WTC11 (cell line): Measurements from ENCODE around the gene ADGRV1. TPM values are rescaled to one million over a fixed set of nuclear protein-coding genes. Genes with fewer than 3 reads are reported as not detected.
"Not testable (repeated sequence)": the region's sequence is repeated elsewhere in the genome, so short reads cannot be mapped to it uniquely, and the experiment has no call there.

Experiments
- ATAC-seq: fragments of 200-7000 bp; cut with Tn5 transposase; 2 replicates; pipeline ENCODE4 v1.10.0; 2021; ENCODE audit warnings: mild to moderate bottlenecking, moderate library complexity
- CTCF ChIA-PET: fragments of 300-600 bp; sonication (Branson Sonifier 250); formaldehyde crosslinking; loops from one replicate; lab custom pipeline; 2021; ENCODE audit warnings: antibody characterized with exemption; lab: Charles Lee
- POLR2A ChIA-PET: fragments of 350-600 bp; sonication (Branson Sonifier 250); formaldehyde crosslinking; loops from one replicate; lab custom pipeline; 2021; ENCODE audit warnings: antibody characterized with exemption; lab: Charles Lee
- DNase-seq: peaks from one replicate; pipeline ENCODE4 v3.0.0; 2021; ENCODE audit warnings: low spot score
- H3K27ac Mint-ChIP-seq: 2 replicates; pipeline ENCODE4 v1.8.0; 2021; ENCODE audit warnings: mixed read lengths
- H3K27me3 Mint-ChIP-seq: 2 replicates; pipeline ENCODE4 v1.8.0; 2021; ENCODE audit warnings: low read depth, mild to moderate bottlenecking, moderate library complexity, mixed read lengths
- H3K36me3 Mint-ChIP-seq: 2 replicates; pipeline ENCODE4 v1.8.0; 2021; ENCODE audit warnings: mixed read lengths
- H3K4me1 Mint-ChIP-seq: 2 replicates; pipeline ENCODE4 v1.8.0; 2022; ENCODE audit warnings: mixed read lengths
- H3K4me3 Mint-ChIP-seq: 2 replicates; pipeline ENCODE4 v1.8.0; 2021; ENCODE audit warnings: mild to moderate bottlenecking, moderate library complexity, mixed read lengths
- H3K9me3 Mint-ChIP-seq: 2 replicates; pipeline ENCODE4 v1.8.0; 2021; ENCODE audit warnings: mixed read lengths
- CTCF ChIP-seq: fragments of 200-600 bp; IDR thresholded peaks from 2 replicates; pipeline ENCODE4 v1.8.0; 2022; ENCODE audit warnings: antibody characterized with exemption
- ETV6 ChIP-seq: sonication (generic); formaldehyde crosslinking; IDR thresholded peaks from 2 replicates; pipeline ENCODE4 v1.8.1; 2022; ENCODE audit warnings: mild to moderate bottlenecking, missing genetic modification reagents
- FOXP1 ChIP-seq: sonication (generic); formaldehyde crosslinking; IDR thresholded peaks from 2 replicates; pipeline ENCODE4 v1.8.0; 2022; ENCODE audit warnings: missing genetic modification reagents, mild to moderate bottlenecking, moderate library complexity, borderline replicate concordance
- SMAD4 ChIP-seq: sonication (generic); formaldehyde crosslinking; IDR thresholded peaks from 2 replicates; pipeline ENCODE4 v1.8.0; 2022; ENCODE audit warnings: mild to moderate bottlenecking, missing genetic modification reagents
- STAT6 ChIP-seq: sonication (generic); formaldehyde crosslinking; conservative IDR thresholded peaks from 2 replicates; pipeline ENCODE4 v1.8.1; 2023; ENCODE audit warnings: mild to moderate bottlenecking, low read depth, missing genetic modification reagents, moderate library complexity
- TCF7 ChIP-seq: sonication (generic); formaldehyde crosslinking; IDR thresholded peaks from 2 replicates; pipeline ENCODE4 v1.8.0; 2022; ENCODE audit warnings: mild to moderate bottlenecking, low read depth, missing genetic modification reagents, moderate library complexity
- total RNA-seq: library from RNA; stranded (reverse); gene quantifications from 3 replicates; pipeline ENCODE4 v1.2.3, GENCODE V29; 2021
- TF ChIP-seq, protein P1 (sequence below): sonication (generic); formaldehyde crosslinking; IDR thresholded peaks from 2 replicates; pipeline ENCODE4 v1.8.1; 2022; ENCODE audit warnings: low read depth, mild to moderate bottlenecking, moderate library complexity, missing genetic modification reagents, borderline replicate concordance
- TF ChIP-seq, protein P2 (sequence below): fragments of 250-450 bp; sonication (Bioruptor Pico); conservative IDR thresholded peaks from 2 replicates; pipeline ENCODE4 v1.9.0; 2021; ENCODE audit warnings: mild to moderate bottlenecking
- TF ChIP-seq, protein P3 (sequence below): sonication (generic); formaldehyde crosslinking; IDR thresholded peaks from 2 replicates; pipeline ENCODE4 v1.8.1; 2022; ENCODE audit warnings: low read depth, missing genetic modification reagents, borderline replicate concordance
- TF ChIP-seq, protein P4 (sequence below): sonication (generic); formaldehyde crosslinking; IDR thresholded peaks from 2 replicates; pipeline ENCODE4 v1.8.0; 2022; ENCODE audit warnings: missing genetic modification reagents

The ADGRV1 gene
- total RNA-seq, 1 experiment from 2014 or later = 74.5 TPM

DNA sequence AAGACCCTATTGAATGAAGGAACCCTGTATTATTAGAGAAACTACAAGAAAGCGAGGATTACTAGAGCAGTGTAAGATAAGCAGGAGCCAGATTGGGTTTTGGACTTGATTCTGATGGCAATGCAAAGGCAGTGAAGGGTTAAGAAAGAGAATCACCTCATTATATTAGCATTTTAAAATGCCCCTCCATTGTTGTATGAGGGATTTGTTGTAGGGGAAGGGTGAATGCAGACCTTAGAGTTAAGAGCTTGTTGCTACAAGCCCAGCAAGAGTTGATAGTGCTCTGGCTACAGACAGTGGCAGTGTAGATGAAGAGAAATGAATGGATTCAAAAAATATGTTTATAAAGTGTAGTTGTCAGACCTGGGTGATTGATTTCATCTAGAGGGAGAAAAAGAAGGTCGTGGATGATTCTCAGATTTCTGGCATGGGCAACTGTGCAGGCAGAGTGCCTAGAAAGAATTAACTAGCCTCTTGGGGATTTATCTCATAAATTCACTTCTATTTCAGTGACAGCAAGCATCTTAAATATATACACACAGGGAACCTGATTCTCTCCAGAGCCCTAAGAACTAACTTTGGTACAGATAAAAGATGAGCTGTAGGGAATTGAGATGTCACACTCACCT lies 479.7 kb downstream of the ADGRV1 start:
- Mint-ChIP-seq H3K4me1 (peaks cover 37% of the 10 kb centered on the region), H3K27me3 (no peaks in the 10 kb centered on the region), H3K36me3 (peaks cover 15% of the 10 kb centered on the region), H3K4me3 (peak overlapping the region; percentile 28), H3K27ac (peak overlapping the region; percentile 91), H3K9me3 (peaks cover 16% of the 10 kb centered on the region)
- no peak for TF ChIP-seq FOXP1 (CRISPR knock-in tag)
- no peak for TF ChIP-seq TCF7 (CRISPR knock-in tag)
- POLR2A ChIA-PET = interaction anchor here (0.6 kb wide), 1 partner anchor 333 kb away, joined by 3 read pairs; no protein-coding TSS in a partner anchor
- CTCF ChIA-PET = interaction anchor here (1.2 kb wide), 1 partner anchor 347 kb away, joined by 4 read pairs; no protein-coding TSS in a partner anchor
- ATAC-seq = peak; percentile 90
- no peak for DNase-seq

GRCh38 chr5:91041132-91041531 lies 482.5 kb downstream of the ADGRV1 start:
- H3K27me3 Mint-ChIP-seq, POLR2A ChIA-PET, CTCF ChIA-PET, DNase-seq, H3K4me3 Mint-ChIP-seq, ATAC-seq, H3K27ac Mint-ChIP-seq: not testable (repeated sequence)
- Mint-ChIP-seq H3K4me1 (peaks cover 29% of the 10 kb centered on the region), H3K9me3 (peaks cover 26% of the 10 kb centered on the region), H3K36me3 (peaks cover 28% of the 10 kb centered on the region)

- ATAC-seq (no peak), DNase-seq (no peak)
- Mint-ChIP-seq H3K27ac (no peak overlapping the region), H3K9me3 (peaks cover 26% of the 10 kb centered on the region), H3K36me3 (peaks cover 28% of the 10 kb centered on the region), H3K4me3 (no peak overlapping the region), H3K4me1 (peaks cover 26% of the 10 kb centered on the region), H3K27me3 (no peaks in the 10 kb centered on the region)
- CTCF ChIA-PET = no interaction called here
- POLR2A ChIA-PET = no interaction called here
- TF ChIP-seq STAT6 (CRISPR knock-in tag) (no peak), SMAD4 (CRISPR knock-in tag) (no peak), CTCF (no peak), ETV6 (CRISPR knock-in tag) (no peak)
- TF ChIP-seq, protein P1, sequence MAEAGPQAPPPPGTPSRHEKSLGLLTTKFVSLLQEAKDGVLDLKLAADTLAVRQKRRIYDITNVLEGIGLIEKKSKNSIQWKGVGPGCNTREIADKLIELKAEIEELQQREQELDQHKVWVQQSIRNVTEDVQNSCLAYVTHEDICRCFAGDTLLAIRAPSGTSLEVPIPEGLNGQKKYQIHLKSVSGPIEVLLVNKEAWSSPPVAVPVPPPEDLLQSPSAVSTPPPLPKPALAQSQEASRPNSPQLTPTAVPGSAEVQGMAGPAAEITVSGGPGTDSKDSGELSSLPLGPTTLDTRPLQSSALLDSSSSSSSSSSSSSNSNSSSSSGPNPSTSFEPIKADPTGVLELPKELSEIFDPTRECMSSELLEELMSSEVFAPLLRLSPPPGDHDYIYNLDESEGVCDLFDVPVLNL (CRISPR knock-in tag) = no peak
- TF ChIP-seq, protein P2, sequence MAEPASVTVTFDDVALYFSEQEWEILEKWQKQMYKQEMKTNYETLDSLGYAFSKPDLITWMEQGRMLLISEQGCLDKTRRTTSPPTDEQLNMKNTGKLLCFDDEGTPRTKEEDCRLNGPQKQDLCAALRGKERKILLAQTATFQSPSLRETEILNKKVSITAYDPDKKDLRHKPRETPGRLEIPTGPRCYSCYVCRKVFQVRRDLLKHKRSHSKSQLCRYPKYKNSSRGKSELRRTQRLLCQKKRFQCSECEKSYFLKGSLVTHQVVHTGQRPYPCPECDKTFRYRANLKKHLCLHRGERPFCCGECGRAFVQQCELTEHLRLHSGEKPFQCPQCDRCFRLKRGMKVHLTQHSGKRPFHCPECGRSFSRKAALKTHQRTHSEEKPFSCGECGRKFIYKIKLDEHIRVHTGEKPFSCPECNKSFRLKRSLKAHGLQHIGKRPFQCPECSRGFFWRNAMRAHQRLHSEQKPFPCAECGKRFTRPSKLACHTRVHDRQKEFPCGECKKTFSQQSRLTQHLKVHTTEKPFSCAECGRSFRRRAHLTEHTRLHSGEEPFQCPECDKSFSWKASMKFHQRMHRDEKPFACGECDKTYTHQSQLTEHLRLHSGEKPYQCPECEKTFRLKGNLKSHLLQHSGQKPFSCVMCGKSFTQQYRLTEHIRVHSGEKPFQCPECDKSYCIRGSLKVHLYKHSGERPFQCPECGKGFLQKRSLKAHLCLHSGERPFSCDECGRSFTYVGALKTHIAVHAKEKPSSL = no peak
- TF ChIP-seq, protein P3, sequence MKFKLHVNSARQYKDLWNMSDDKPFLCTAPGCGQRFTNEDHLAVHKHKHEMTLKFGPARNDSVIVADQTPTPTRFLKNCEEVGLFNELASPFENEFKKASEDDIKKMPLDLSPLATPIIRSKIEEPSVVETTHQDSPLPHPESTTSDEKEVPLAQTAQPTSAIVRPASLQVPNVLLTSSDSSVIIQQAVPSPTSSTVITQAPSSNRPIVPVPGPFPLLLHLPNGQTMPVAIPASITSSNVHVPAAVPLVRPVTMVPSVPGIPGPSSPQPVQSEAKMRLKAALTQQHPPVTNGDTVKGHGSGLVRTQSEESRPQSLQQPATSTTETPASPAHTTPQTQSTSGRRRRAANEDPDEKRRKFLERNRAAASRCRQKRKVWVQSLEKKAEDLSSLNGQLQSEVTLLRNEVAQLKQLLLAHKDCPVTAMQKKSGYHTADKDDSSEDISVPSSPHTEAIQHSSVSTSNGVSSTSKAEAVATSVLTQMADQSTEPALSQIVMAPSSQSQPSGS (CRISPR knock-in tag) = no peak
- TF ChIP-seq, protein P4, sequence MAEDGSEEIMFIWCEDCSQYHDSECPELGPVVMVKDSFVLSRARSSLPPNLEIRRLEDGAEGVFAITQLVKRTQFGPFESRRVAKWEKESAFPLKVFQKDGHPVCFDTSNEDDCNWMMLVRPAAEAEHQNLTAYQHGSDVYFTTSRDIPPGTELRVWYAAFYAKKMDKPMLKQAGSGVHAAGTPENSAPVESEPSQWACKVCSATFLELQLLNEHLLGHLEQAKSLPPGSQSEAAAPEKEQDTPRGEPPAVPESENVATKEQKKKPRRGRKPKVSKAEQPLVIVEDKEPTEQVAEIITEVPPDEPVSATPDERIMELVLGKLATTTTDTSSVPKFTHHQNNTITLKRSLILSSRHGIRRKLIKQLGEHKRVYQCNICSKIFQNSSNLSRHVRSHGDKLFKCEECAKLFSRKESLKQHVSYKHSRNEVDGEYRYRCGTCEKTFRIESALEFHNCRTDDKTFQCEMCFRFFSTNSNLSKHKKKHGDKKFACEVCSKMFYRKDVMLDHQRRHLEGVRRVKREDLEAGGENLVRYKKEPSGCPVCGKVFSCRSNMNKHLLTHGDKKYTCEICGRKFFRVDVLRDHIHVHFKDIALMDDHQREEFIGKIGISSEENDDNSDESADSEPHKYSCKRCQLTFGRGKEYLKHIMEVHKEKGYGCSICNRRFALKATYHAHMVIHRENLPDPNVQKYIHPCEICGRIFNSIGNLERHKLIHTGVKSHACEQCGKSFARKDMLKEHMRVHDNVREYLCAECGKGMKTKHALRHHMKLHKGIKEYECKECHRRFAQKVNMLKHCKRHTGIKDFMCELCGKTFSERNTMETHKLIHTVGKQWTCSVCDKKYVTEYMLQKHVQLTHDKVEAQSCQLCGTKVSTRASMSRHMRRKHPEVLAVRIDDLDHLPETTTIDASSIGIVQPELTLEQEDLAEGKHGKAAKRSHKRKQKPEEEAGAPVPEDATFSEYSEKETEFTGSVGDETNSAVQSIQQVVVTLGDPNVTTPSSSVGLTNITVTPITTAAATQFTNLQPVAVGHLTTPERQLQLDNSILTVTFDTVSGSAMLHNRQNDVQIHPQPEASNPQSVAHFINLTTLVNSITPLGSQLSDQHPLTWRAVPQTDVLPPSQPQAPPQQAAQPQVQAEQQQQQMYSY (CRISPR knock-in tag) = no peak
Measured at GRCh38 chr5:91042247-91042935, 483.8 kb downstream of the ADGRV1 start.
